ENCODE measurements around the gene C16orf74.

Gene C16orf74

GRCh38 chr16:85680352-85680944 is 70.4 kb downstream of the C16orf74 start:
- TF ChIP-seq, protein P1, sequence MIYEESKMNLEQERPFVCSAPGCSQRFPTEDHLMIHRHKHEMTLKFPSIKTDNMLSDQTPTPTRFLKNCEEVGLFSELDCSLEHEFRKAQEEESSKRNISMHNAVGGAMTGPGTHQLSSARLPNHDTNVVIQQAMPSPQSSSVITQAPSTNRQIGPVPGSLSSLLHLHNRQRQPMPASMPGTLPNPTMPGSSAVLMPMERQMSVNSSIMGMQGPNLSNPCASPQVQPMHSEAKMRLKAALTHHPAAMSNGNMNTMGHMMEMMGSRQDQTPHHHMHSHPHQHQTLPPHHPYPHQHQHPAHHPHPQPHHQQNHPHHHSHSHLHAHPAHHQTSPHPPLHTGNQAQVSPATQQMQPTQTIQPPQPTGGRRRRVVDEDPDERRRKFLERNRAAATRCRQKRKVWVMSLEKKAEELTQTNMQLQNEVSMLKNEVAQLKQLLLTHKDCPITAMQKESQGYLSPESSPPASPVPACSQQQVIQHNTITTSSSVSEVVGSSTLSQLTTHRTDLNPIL (CRISPR knock-in tag; IDR thresholded peaks at IDR 0.05; ENCODE audit: low read depth) = no peak
- TF ChIP-seq ZFP30 (CRISPR knock-in tag; IDR thresholded peaks at IDR 0.05) (no peak), ESRRG (CRISPR knock-in tag; IDR thresholded peaks at IDR 0.05) (no peak), CSDC2 (CRISPR knock-in tag; IDR thresholded peaks at IDR 0.05) (no peak), ZC3H10 (CRISPR knock-in tag; IDR thresholded peaks at IDR 0.05) (no peak), TCF4 (CRISPR knock-in tag; IDR thresholded peaks at IDR 0.05; ENCODE audit: borderline replicate concordance) (no peak), SNAI2 (CRISPR knock-in tag; IDR thresholded peaks at IDR 0.05) (no peak), PPARA (CRISPR knock-in tag; IDR thresholded peaks at IDR 0.05; ENCODE audit: borderline replicate concordance) (no peak), GLIS3 (CRISPR knock-in tag; IDR thresholded peaks at IDR 0.05) (no peak), CSRNP3 (CRISPR knock-in tag; IDR thresholded peaks at IDR 0.05) (no peak)
- TF ChIP-seq, protein P2, sequence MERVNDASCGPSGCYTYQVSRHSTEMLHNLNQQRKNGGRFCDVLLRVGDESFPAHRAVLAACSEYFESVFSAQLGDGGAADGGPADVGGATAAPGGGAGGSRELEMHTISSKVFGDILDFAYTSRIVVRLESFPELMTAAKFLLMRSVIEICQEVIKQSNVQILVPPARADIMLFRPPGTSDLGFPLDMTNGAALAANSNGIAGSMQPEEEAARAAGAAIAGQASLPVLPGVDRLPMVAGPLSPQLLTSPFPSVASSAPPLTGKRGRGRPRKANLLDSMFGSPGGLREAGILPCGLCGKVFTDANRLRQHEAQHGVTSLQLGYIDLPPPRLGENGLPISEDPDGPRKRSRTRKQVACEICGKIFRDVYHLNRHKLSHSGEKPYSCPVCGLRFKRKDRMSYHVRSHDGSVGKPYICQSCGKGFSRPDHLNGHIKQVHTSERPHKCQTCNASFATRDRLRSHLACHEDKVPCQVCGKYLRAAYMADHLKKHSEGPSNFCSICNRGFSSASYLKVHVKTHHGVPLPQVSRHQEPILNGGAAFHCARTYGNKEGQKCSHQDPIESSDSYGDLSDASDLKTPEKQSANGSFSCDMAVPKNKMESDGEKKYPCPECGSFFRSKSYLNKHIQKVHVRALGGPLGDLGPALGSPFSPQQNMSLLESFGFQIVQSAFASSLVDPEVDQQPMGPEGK (CRISPR knock-in tag; IDR thresholded peaks at IDR 0.05; ENCODE audit: borderline replicate concordance) = no peak

GRCh38 chr16:85679870-85680269 is 71.0 kb downstream of the C16orf74 start:
- ATAC-seq = peak; percentile 12; the same call in 2 of the 3 replicates
- TF ChIP-seq ZNF8 (CRISPR knock-in tag; IDR thresholded peaks at IDR 0.05) = no peak

More at GRCh38 chr16:85680352-85680944, 70.4 kb downstream of the C16orf74 start:
- no peak; the same call in 2 of the 3 replicates for ATAC-seq

GRCh38 chr16:85678821-85679220 is 72.1 kb downstream of the C16orf74 start:
- ATAC-seq = no peak
- TF ChIP-seq CSRNP3 (CRISPR knock-in tag; IDR thresholded peaks at IDR 0.05) = no peak
- no peak for TF ChIP-seq ESRRG (CRISPR knock-in tag; IDR thresholded peaks at IDR 0.05)
- no peak for TF ChIP-seq SNAI2 (CRISPR knock-in tag; IDR thresholded peaks at IDR 0.05)
- no peak for TF ChIP-seq TCF4 (CRISPR knock-in tag; IDR thresholded peaks at IDR 0.05; ENCODE audit: borderline replicate concordance)
- TF ChIP-seq ZNF565 (CRISPR knock-in tag; conservative IDR thresholded peaks at IDR 0.05; ENCODE audit: low read depth) = no peak
- no peak for TF ChIP-seq RARB (CRISPR knock-in tag; IDR thresholded peaks at IDR 0.05)
- no peak for TF ChIP-seq TSHZ2 (CRISPR knock-in tag; IDR thresholded peaks at IDR 0.05)
- TF ChIP-seq, protein P1 (CRISPR knock-in tag; IDR thresholded peaks at IDR 0.05; ENCODE audit: low read depth) = no peak
- TF ChIP-seq, protein P2 (CRISPR knock-in tag; IDR thresholded peaks at IDR 0.05; ENCODE audit: borderline replicate concordance) = no peak
- no peak for TF ChIP-seq ZNF8 (CRISPR knock-in tag; IDR thresholded peaks at IDR 0.05)
- no peak for TF ChIP-seq ISL1 (CRISPR knock-in tag; IDR thresholded peaks at IDR 0.05)
- no peak for TF ChIP-seq PPARA (CRISPR knock-in tag; IDR thresholded peaks at IDR 0.05; ENCODE audit: borderline replicate concordance)
